ENCODE data around the gene KDM7A.

GRCh38 chr7:140189917-140190316 is 13.1 kb upstream of the KDM7A start:
- TF ChIP-seq CTCF (IDR thresholded peaks at IDR 0.05) (no peak), POLR2A (IDR thresholded peaks at IDR 0.05) (no peak)
